Prostate gland (tissue), 2 donors: ENCODE results near the gene TMEM131L. TPM values are rescaled to one million over a fixed set of nuclear protein-coding genes. Genes with fewer than 3 reads are reported as not detected.
A peak's percentile ranks its signal among the peaks of the same experiment; 100 is the strongest.

ENCODE experiments used
- DNase-seq: peaks from one replicate; pipeline ENCODE4 v3.0.0-alpha.2; 2019; ENCODE audit warnings: low spot score
- H3K27ac ChIP-seq, 2 donors: fragments of 200-600 bp; sonication (generic); 2 replicates each; pipeline ENCODE4 v1.5.1; 2017 to 2019
- H3K27me3 ChIP-seq: fragments of 200-600 bp; sonication (generic); replicated peaks from 2 replicates; pipeline ENCODE4 v1.5.1; 2019; ENCODE audit not compliant: insufficient read depth
- H3K36me3 ChIP-seq, 2 donors: fragments of 200-600 bp; sonication (generic); 1 replicate in 1 of 2; 2 replicates in 1 of 2; pipeline versions ENCODE4 v1.5.1 to v1.8.1; 2017 to 2019
- H3K4me1 ChIP-seq: fragments of 200-600 bp; sonication (generic); replicated peaks from 2 replicates; pipeline ENCODE4 v1.5.1; 2019
- H3K4me3 ChIP-seq, 2 donors: fragments of 200-600 bp; sonication (generic); 2 replicates each; pipeline ENCODE4 v1.5.1; 2017 to 2019
- H3K9me3 ChIP-seq: fragments of 200-600 bp; sonication (generic); 2 replicates; pipeline ENCODE4 v1.5.1; 2017
- CTCF ChIP-seq, 4 experiments: fragments of 200-600 bp in 2 of 4; fragments of 450-650 bp in 2 of 4; sonication (generic) in 2 of 4; IDR thresholded peaks; 1 replicate in 3 of 4; 2 replicates in 1 of 4; pipeline ENCODE4 v1.5.1; 2016 to 2019; ENCODE audit warnings: antibody characterized with exemption in 4 of 4, mild to moderate bottlenecking in 2 of 4, moderate library complexity in 2 of 4
- POLR2A ChIP-seq: fragments of 450-650 bp; IDR thresholded peaks from one replicate; pipeline ENCODE4 v1.6.1; 2016; ENCODE audit warnings: antibody characterized with exemption, mild to moderate bottlenecking
- POLR2AphosphoS5 ChIP-seq: sonication (generic); formaldehyde crosslinking; IDR thresholded peaks from one replicate; pipeline ENCODE4 v1.6.1; 2017; ENCODE audit warnings: antibody characterized with exemption
- WGBS: methylation state at CpG from one replicate; pipeline ENCODE4 v1.1.5; 2018; 5-methylcytosine and 5-hydroxymethylcytosine counted together
- intact Hi-C: fragments of 100-400 bp; cut with DNase I; formaldehyde crosslinking; loops from one replicate; pipeline ENCODE4 v1.14.2; 2022
- total RNA-seq, 2 donors: library from RNA; depleted of rRNA; stranded (reverse); fragments of >200 nt; gene quantifications; one replicate each; pipeline ENCODE4 v1.1.0, GENCODE V29; 2016

The TMEM131L gene
- total RNA-seq, 2 donors from 2014 or later, result 9.3 to 12.5 TPM

- Histone ChIP-seq H3K27me3 (no peaks in the 10 kb centered on the region), H3K4me1 (no peaks in the 10 kb centered on the region), H3K9me3 (no peaks in the 10 kb centered on the region), H3K27ac (peak overlapping the region in 1 of 2 donors; percentile 41), H3K4me3 (no peak overlapping the region), H3K36me3 (no peaks in the 10 kb centered on the region)
- intact Hi-C loops, result no loop called here
- DNase-seq, result no peak
- TF ChIP-seq POLR2AphosphoS5, result no peak
- no peak for TF ChIP-seq CTCF (IDR thresholded peaks at IDR 0.05)
- no peak for TF ChIP-seq POLR2A
- 73% methylated on average over 24 of the region's 24 CpGs for WGBS
Measured at GRCh38 chr4:153488006-153488891, 22.1 kb downstream of the TMEM131L start.

- intact Hi-C loops, result no loop called here
- Histone ChIP-seq H3K4me1 (no peaks in the 10 kb centered on the region), H3K4me3 (no peak overlapping the region), H3K9me3 (no peaks in the 10 kb centered on the region), H3K27ac (no peak overlapping the region), H3K27me3 (no peaks in the 10 kb centered on the region), H3K36me3 (no peaks in the 10 kb centered on the region)
- 87% methylated on average over 7 of the region's 7 CpGs for WGBS
- DNase-seq, result no peak
- TF ChIP-seq POLR2A (no peak), CTCF (IDR thresholded peaks at IDR 0.05) (no peak), POLR2AphosphoS5 (no peak)
Measured at GRCh38 chr4:153489856-153490558, 23.8 kb downstream of the TMEM131L start.

GRCh38 chr4:153490985-153491483, 24.9 kb downstream of the TMEM131L start:
- intact Hi-C loops, result no loop called here
- WGBS, result 87% methylated on average over 8 of the region's 8 CpGs
- no peak for DNase-seq
- no peaks in the 10 kb centered on the region for H3K27me3 ChIP-seq
- no peaks in the 10 kb centered on the region for H3K9me3 ChIP-seq
- no peak overlapping the region for H3K4me3 ChIP-seq
- H3K27ac ChIP-seq, result no peak overlapping the region
- no peaks in the 10 kb centered on the region for H3K4me1 ChIP-seq
- no peak for TF ChIP-seq CTCF (IDR thresholded peaks at IDR 0.05)
- no peak for TF ChIP-seq POLR2AphosphoS5
- TF ChIP-seq POLR2A, result no peak
- no peaks in the 10 kb centered on the region for H3K36me3 ChIP-seq

- H3K36me3 ChIP-seq, result no peaks in the 10 kb centered on the region
- H3K27ac ChIP-seq, result no peak overlapping the region
- H3K27me3 ChIP-seq, result no peaks in the 10 kb centered on the region
- DNase-seq, result no peak
- TF ChIP-seq POLR2A (no peak), CTCF (IDR thresholded peaks at IDR 0.05) (no peak), POLR2AphosphoS5 (no peak)
- 77% methylated on average over 10 of the region's 10 CpGs for WGBS
- intact Hi-C loops, result no loop called here
- no peaks in the 10 kb centered on the region for H3K9me3 ChIP-seq
- no peak overlapping the region for H3K4me3 ChIP-seq
- no peaks in the 10 kb centered on the region for H3K4me1 ChIP-seq
Measured at GRCh38 chr4:153494562-153494961, 28.4 kb downstream of the TMEM131L start.
